ENCODE measurements around the gene GMEB2. TPM values are rescaled to one million over a fixed set of nuclear protein-coding genes. Genes with fewer than 3 reads are reported as not detected.

The GMEB2 gene
- polyA plus RNA-seq, 1 experiment, result 6.3 TPM

- no peak overlapping the region for H3K27ac ChIP-seq (ENCODE audit: low read depth, low read length)
- no peaks in the 10 kb centered on the region; the same call in 1 of the 2 replicates for H3K9me3 ChIP-seq (ENCODE audit: control insufficient read depth, insufficient read depth, low read length)
- ChIA-PET CTCF (no interaction called here), POLR2A (no interaction called here)
- no peaks in the 10 kb centered on the region for H3K27me3 ChIP-seq (ENCODE audit: control insufficient read depth, insufficient read depth, low read length)
- H3K4me3 ChIP-seq (ENCODE audit: low read depth, low read length), result no peak overlapping the region
- no peak for TF ChIP-seq CTCF (IDR thresholded peaks at IDR 0.05; ENCODE audit: low read depth, low read length)
- no peak for DNase-seq (ENCODE audit: low read depth, low spot score)
Measured at GRCh38 chr20:63664143-63664851, 37.4 kb upstream of the GMEB2 start.

GRCh38 chr20:63663332-63664066, 36.6 kb upstream of the GMEB2 start:
- DNase-seq (ENCODE audit: low read depth, low spot score), result no peak
- ChIA-PET POLR2A (no interaction called here), CTCF (no interaction called here)
- Histone ChIP-seq H3K4me3 (ENCODE audit: low read depth, low read length) (no peak overlapping the region), H3K27me3 (ENCODE audit: control insufficient read depth, insufficient read depth, low read length) (no peaks in the 10 kb centered on the region), H3K27ac (ENCODE audit: low read depth, low read length) (no peak overlapping the region), H3K9me3 (ENCODE audit: control insufficient read depth, insufficient read depth, low read length) (no peaks in the 10 kb centered on the region; the same call in 1 of the 2 replicates)
- no peak for TF ChIP-seq CTCF (IDR thresholded peaks at IDR 0.05; ENCODE audit: low read depth, low read length)

GRCh38 chr20:63662813-63663189, 35.9 kb upstream of the GMEB2 start:
- POLR2A ChIA-PET, result no interaction called here
- H3K27me3 ChIP-seq (ENCODE audit: control insufficient read depth, insufficient read depth, low read length), result no peaks in the 10 kb centered on the region

GRCh38 chr20:63661959-63662812, 35.3 kb upstream of the GMEB2 start:
- no peak for TF ChIP-seq CTCF (IDR thresholded peaks at IDR 0.05; ENCODE audit: low read depth, low read length)
- no peak for DNase-seq (ENCODE audit: low read depth, low spot score)
- Histone ChIP-seq H3K9me3 (ENCODE audit: control insufficient read depth, insufficient read depth, low read length) (no peaks in the 10 kb centered on the region; the same call in 1 of the 2 replicates), H3K27me3 (ENCODE audit: control insufficient read depth, insufficient read depth, low read length) (no peaks in the 10 kb centered on the region), H3K27ac (ENCODE audit: low read depth, low read length) (no peak overlapping the region), H3K4me3 (ENCODE audit: low read depth, low read length) (no peak overlapping the region)
- ChIA-PET CTCF (no interaction called here), POLR2A (interaction anchor here (0.9 kb wide), 1 partner anchor 9 kb away, joined by 3 read pairs; the partner anchor contains the start of gene STMN3)

More at GRCh38 chr20:63662813-63663189, 35.9 kb upstream of the GMEB2 start:
- H3K4me3 ChIP-seq (ENCODE audit: low read depth, low read length), result no peak overlapping the region
- no peak overlapping the region for H3K27ac ChIP-seq (ENCODE audit: low read depth, low read length)
- no peak for DNase-seq (ENCODE audit: low read depth, low spot score)
- TF ChIP-seq CTCF (IDR thresholded peaks at IDR 0.05; ENCODE audit: low read depth, low read length), result no peak
- H3K9me3 ChIP-seq (ENCODE audit: control insufficient read depth, insufficient read depth, low read length), result no peaks in the 10 kb centered on the region; the same call in 1 of the 2 replicates
- CTCF ChIA-PET, result no interaction called here
